GM19463 (cell line): ENCODE measurements around the gene NOTUM.
"Not testable (repeated sequence)": the region's sequence is repeated elsewhere in the genome, so short reads cannot be mapped to it uniquely, and the experiment has no call there.

Experiments
- ATAC-seq: cut with Tn5 transposase; IDR thresholded peaks from one replicate; pipeline ENCODE4 v1.9.1; 2021; ENCODE audit warnings: mild to moderate bottlenecking, moderate library complexity; ENCODE audit not compliant: unreplicated experiment

NOTUM gene

GRCh38 chr17:81996757-81997441 is 35.9 kb upstream of the NOTUM start:
- no peak for ATAC-seq

GRCh38 chr17:81996232-81996756 is 35.3 kb upstream of the NOTUM start:
- no peak for ATAC-seq

- ATAC-seq, result no peak
These were observed 34.7 kb upstream of the NOTUM start for GRCh38 chr17:81995463-81996231.

GRCh38 chr17:81994593-81995462 is 33.8 kb upstream of the NOTUM start:
- ATAC-seq, result no peak

- ATAC-seq, result no peak
These were observed 33.0 kb upstream of the NOTUM start for GRCh38 chr17:81993729-81994592.

GRCh38 chr17:81992306-81993102 is 31.5 kb upstream of the NOTUM start:
- ATAC-seq, result no peak

- no peak for ATAC-seq
These were observed 30.8 kb upstream of the NOTUM start for GRCh38 chr17:81991684-81992305.

- ATAC-seq, result no peak
These were observed 30.1 kb upstream of the NOTUM start for GRCh38 chr17:81990836-81991683.

- no peak for ATAC-seq
These were observed 26.3 kb upstream of the NOTUM start for GRCh38 chr17:81987161-81987770.

- ATAC-seq, result no peak
These were observed 25.6 kb upstream of the NOTUM start for GRCh38 chr17:81986606-81987005.

- ATAC-seq, result no peak
These were observed 23.9 kb upstream of the NOTUM start for GRCh38 chr17:81984773-81985410.

GRCh38 chr17:81983639-81984373 is 22.8 kb upstream of the NOTUM start:
- no peak for ATAC-seq

- no peak for ATAC-seq
These were observed 22.1 kb upstream of the NOTUM start for GRCh38 chr17:81983011-81983638.

- ATAC-seq, result not testable (repeated sequence)
These were observed 20.5 kb upstream of the NOTUM start for GRCh38 chr17:81981511-81981910.

GRCh38 chr17:81980707-81981343 is 19.8 kb upstream of the NOTUM start:
- no peak for ATAC-seq

- ATAC-seq, result no peak
These were observed 19.1 kb upstream of the NOTUM start for GRCh38 chr17:81980122-81980521.
